Ishikawa (cell line): ENCODE data around the gene RAX.

ENCODE experiments used
- CEBPB ChIP-seq: IDR thresholded peaks from 2 replicates; pipeline ENCODE4 v1.6.1; 2012
- CREB1 ChIP-seq: IDR thresholded peaks from 2 replicates; pipeline ENCODE4 v1.6.1; 2012; ENCODE audit warnings: low read depth
- EGR1 ChIP-seq: IDR thresholded peaks from 2 replicates; pipeline ENCODE4 v1.6.1; 2012
- EP300 ChIP-seq: IDR thresholded peaks from 2 replicates; pipeline ENCODE4 v1.6.1; 2012; ENCODE audit warnings: borderline replicate concordance
- FOXM1 ChIP-seq: IDR thresholded peaks from 2 replicates; pipeline ENCODE4 v1.6.1; 2012; ENCODE audit warnings: low read depth, borderline replicate concordance
- MAX ChIP-seq: IDR thresholded peaks from 2 replicates; pipeline ENCODE4 v1.6.1; 2012
- NFIC ChIP-seq: IDR thresholded peaks from 2 replicates; pipeline ENCODE4 v1.6.1; 2012
- RAD21 ChIP-seq: IDR thresholded peaks from 2 replicates; pipeline ENCODE4 v1.6.1; 2012; ENCODE audit warnings: low read depth
- REST ChIP-seq: IDR thresholded peaks from 2 replicates; pipeline ENCODE4 v1.6.1; 2012; ENCODE audit warnings: low read depth, mild to moderate bottlenecking
- TAF1 ChIP-seq: IDR thresholded peaks from 2 replicates; pipeline ENCODE4 v1.6.1; 2012; ENCODE audit warnings: low read depth, mild to moderate bottlenecking
- TCF12 ChIP-seq: IDR thresholded peaks from 2 replicates; pipeline ENCODE4 v1.6.1; 2012; ENCODE audit warnings: low read depth
- TEAD4 ChIP-seq: IDR thresholded peaks from 2 replicates; pipeline ENCODE4 v1.6.1; 2012
- YY1 ChIP-seq: IDR thresholded peaks from 2 replicates; pipeline ENCODE4 v1.6.1; 2012; ENCODE audit warnings: low read depth
- ZBTB7A ChIP-seq: IDR thresholded peaks from 2 replicates; pipeline ENCODE4 v1.6.1; 2012; ENCODE audit warnings: low read depth
- TF ChIP-seq, protein P1 (sequence below): IDR thresholded peaks from 2 replicates; pipeline ENCODE4 v1.6.1; 2012

The RAX gene

DNA sequence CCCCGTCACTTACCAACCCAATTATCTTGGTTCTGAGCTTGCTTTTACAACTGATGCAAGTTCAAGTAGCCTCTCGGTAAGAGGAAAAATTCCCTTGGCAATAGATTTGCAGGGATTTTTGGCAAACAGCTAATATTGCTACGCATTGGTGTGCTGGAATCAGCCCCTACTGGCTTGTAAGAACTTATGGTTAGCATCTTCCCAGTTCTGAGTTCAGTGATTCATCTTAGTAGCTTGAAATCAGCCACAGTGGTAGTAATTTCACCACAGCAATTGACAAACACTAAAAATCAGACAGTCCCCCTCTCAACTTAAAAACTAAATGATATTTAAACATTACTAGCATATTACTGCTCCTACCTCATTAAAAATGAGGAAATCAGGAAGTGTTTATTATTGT is 5.9 kb upstream of the RAX start:
- TF ChIP-seq REST, result no peak
- no peak for TF ChIP-seq YY1
- no peak for TF ChIP-seq TAF1
- no peak for TF ChIP-seq MAX
- no peak for TF ChIP-seq TCF12
- no peak for TF ChIP-seq CREB1
- TF ChIP-seq EP300, result no peak
- TF ChIP-seq NFIC, result no peak
- no peak for TF ChIP-seq RAD21

DNA sequence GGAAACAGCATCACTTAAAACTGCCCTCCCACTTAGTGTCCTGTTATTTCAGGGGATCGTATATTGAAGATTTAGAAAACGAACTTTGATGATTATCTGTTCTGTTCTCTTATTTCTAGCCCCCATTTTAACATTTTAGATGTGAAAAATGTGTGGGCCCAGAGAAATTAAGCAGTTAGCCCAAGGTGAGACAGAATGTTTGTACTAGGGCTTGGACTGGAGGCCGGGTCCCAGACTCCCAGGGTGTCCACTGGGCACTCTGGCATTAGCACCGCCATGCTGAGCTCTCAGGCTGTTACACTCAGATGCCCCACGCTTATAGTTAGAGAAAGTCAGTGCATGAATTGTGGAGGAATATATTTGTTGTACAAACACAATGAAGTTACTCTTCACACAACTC is 5.5 kb upstream of the RAX start:
- TF ChIP-seq CREB1 (no peak), CEBPB (no peak), EP300 (no peak), YY1 (no peak), TCF12 (no peak), NFIC (no peak), ZBTB7A (no peak), EGR1 (no peak), TEAD4 (no peak), REST (no peak), MAX (no peak), RAD21 (no peak), TAF1 (no peak), FOXM1 (no peak)
- TF ChIP-seq, protein P1, sequence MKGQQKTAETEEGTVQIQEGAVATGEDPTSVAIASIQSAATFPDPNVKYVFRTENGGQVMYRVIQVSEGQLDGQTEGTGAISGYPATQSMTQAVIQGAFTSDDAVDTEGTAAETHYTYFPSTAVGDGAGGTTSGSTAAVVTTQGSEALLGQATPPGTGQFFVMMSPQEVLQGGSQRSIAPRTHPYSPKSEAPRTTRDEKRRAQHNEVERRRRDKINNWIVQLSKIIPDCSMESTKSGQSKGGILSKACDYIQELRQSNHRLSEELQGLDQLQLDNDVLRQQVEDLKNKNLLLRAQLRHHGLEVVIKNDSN, result no peak

DNA sequence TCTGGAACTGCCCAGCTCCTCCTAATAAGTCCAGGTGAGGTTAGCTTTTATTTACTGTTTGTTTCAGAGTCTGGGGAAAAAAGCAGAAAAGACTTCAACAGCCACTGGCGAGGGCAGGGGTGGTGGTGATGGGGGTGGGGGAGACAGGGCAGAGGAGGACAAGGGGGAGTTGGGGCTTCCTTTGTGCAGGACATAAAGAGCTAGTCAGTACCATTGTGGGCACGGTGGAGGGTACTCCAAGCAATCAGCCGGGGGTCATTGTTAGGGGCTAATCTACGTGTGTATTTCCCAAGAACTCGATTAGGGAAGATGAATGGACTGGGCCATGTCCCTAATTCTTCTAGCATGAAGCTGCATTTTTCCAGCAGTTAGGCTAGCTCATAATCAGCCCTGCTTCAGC is 2.8 kb upstream of the RAX start:
- TF ChIP-seq CEBPB (no peak), TEAD4 (no peak), EP300 (no peak), REST (no peak), RAD21 (no peak), TCF12 (no peak), FOXM1 (no peak), CREB1 (no peak), YY1 (no peak), TAF1 (no peak), EGR1 (no peak), MAX (no peak), ZBTB7A (no peak)
- TF ChIP-seq, protein P1, result no peak

DNA sequence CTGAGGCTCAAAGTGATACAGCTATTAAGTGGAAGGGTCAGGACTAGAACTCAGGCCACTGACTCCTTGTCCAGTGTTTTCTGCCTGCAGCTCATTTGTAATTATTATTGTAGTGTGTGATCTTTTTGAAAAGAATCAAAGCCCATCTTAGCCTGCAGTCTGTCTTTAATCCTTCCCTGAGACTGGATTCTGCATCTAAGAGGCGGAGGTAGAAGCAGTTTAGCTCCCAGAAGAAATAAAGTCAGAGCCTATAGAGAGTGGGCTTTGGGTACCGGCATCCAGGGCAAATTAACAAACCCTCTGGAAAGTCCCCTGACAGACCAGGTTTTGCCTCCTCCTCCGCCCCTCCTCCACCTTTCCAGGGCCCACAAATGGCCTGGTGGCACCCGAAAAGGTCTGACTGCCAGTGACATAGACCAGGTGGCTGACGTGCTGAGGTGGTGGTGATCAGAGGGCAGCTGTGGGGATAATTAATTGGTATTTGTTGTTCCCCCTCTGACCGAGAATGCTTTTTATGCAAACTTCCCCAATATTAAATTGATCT is 2.2 kb upstream of the RAX start:
- no peak for TF ChIP-seq EGR1
- no peak for TF ChIP-seq MAX
- no peak for TF ChIP-seq CEBPB
- no peak for TF ChIP-seq ZBTB7A
- TF ChIP-seq NFIC, result no peak
- no peak for TF ChIP-seq EP300
- TF ChIP-seq YY1, result no peak
- TF ChIP-seq TEAD4, result no peak
